Measurements from ENCODE around the gene TAAR9.
"Not testable (repeated sequence)": the region's sequence is repeated elsewhere in the genome, so short reads cannot be mapped to it uniquely, and the experiment has no call there.

TAAR9 gene

GRCh38 chr6:132512638-132513632 is 25.1 kb upstream of the TAAR9 start, which contains the start of gene STX7:
TSS of gene STX7 (minus strand) at chr6:132513116. CDS start at chr6:132503530, 9,586 bp downstream.
- in situ Hi-C loops (cut with MboI; ENCODE audit: low sequenced_read_pairs), result loop anchor here (25.0 kb wide), 1 partner anchor 601 kb away; no protein-coding TSS in a partner anchor

GRCh38 chr6:132513831-132514545 is 24.1 kb upstream of the TAAR9 start:
- in situ Hi-C loops (cut with MboI; ENCODE audit: low sequenced_read_pairs), result loop anchor here (25.0 kb wide), 1 partner anchor 602 kb away; no protein-coding TSS in a partner anchor

- in situ Hi-C loops (cut with MboI; ENCODE audit: low sequenced_read_pairs), result loop anchor here (25.0 kb wide), 1 partner anchor 603 kb away; no protein-coding TSS in a partner anchor
Observed at GRCh38 chr6:132515386-132515785, 22.7 kb upstream of the TAAR9 start.

GRCh38 chr6:132520953-132521352 is 17.1 kb upstream of the TAAR9 start:
- in situ Hi-C loops (cut with MboI; ENCODE audit: low sequenced_read_pairs), result loop anchor here (25.0 kb wide), 1 partner anchor 609 kb away; no protein-coding TSS in a partner anchor

GRCh38 chr6:132524646-132525045 is 13.4 kb upstream of the TAAR9 start:
- in situ Hi-C loops (cut with MboI; ENCODE audit: low sequenced_read_pairs), result loop anchor here (25.0 kb wide), 1 partner anchor 612 kb away; no protein-coding TSS in a partner anchor

- in situ Hi-C loops (cut with MboI; ENCODE audit: low sequenced_read_pairs), result no loop called here
Observed at GRCh38 chr6:132525866-132526265, 12.2 kb upstream of the TAAR9 start.

GRCh38 chr6:132526461-132526860 is 11.6 kb upstream of the TAAR9 start:
- in situ Hi-C loops (cut with MboI; ENCODE audit: low sequenced_read_pairs), result no loop called here

DNA sequence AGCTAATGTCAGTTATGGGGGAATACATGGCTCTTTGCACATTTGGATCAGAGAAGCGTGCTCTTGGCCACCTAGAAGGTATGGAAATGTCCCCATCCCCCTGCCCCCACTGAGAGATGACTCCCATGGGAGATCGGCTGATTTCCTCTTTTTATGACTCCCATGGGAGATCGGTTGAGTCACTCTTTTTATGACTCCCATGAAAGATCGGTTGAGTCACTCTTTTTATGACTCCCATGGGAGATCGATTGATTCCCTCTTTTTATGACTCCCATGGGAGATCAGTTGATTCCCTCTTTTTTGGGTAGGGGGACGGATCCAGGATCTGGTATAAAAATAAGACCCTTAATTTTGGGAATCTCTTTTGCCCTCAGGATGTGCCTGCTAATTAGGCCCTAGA is 10.3 kb upstream of the TAAR9 start:
- in situ Hi-C loops (cut with MboI; ENCODE audit: low sequenced_read_pairs), result no loop called here

- in situ Hi-C loops (cut with MboI; ENCODE audit: low sequenced_read_pairs), result no loop called here
Observed at GRCh38 chr6:132530293-132530974, 7.6 kb upstream of the TAAR9 start.

DNA sequence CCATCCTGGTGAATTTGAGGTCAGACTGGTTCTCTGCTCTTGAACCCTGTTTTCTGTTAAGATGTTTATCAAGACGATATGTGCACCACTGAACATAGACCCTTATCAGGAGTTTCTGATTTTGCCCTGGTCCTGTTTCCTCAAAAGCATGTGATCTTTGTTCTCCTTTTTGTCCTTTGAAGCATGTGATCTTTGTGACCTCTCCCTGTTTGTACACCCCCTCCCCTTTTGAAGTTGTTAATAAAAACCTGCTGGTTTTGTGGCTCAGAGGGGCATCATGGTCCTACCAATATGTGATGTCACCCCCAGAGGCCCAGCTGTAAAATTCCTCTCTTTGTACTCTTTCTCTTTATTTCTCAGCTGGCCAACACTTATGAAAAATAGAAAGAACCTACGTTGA is 3.5 kb upstream of the TAAR9 start:
- in situ Hi-C loops (cut with MboI; ENCODE audit: low sequenced_read_pairs), result not testable (repeated sequence)

- in situ Hi-C loops (cut with MboI; ENCODE audit: low sequenced_read_pairs), result no loop called here
Observed at GRCh38 chr6:132537145-132537544, 932 bp upstream of the TAAR9 start.

DNA sequence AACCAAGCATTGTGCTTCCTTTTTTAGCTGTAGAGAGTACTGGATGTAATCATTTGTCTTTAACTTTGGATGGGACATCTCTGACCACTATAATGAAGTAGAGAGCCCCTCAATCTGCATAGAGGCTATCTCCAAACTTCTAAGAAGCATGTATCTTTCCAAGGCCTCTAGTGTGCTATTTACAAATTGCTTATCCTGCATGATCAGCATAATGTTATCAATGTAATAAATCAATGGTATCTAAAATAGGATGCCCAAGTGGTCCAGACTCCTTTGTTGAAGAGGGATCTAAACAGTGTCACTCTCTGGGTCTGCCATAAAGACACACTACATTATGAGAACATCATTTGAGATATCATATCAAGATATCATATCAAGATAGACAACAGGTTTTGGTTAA is 6.7 kb downstream of the TAAR9 start:
- in situ Hi-C loops (cut with MboI; ENCODE audit: low sequenced_read_pairs), result no loop called here

DNA sequence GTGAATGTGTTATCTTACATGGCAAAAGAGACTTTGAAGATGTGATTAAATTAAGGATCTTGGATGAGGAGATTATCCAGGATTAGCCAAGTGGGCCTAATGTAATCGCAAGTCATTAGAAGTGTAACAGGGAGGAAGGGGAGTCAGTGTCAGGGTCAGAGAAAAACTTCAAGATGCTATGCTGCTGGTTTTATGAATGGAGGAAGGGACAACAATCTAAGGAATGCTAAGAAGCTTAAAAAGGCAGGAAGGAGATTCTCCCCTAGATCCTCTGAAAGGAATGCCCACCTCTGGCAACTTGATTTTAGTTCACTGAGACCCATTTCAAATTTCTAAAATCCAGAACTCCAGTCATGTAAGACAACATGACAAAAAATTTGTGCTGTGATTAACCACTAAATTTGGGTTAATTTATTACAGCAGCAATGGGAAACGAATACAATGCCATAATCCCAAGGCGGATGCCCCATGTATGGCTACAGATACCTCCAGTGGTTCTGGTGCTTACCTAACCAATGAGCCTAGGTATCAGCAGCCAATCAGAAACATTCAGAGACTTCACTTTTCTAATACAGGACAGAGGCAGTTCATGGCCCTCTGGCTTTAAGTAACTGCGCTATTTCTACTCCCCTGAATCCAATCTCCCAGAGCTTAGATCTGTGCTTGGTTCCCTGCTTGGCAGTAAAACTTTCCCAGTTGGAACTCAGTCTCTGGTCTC is 10.8 kb downstream of the TAAR9 start:
- in situ Hi-C loops (cut with MboI; ENCODE audit: low sequenced_read_pairs), result no loop called here

DNA sequence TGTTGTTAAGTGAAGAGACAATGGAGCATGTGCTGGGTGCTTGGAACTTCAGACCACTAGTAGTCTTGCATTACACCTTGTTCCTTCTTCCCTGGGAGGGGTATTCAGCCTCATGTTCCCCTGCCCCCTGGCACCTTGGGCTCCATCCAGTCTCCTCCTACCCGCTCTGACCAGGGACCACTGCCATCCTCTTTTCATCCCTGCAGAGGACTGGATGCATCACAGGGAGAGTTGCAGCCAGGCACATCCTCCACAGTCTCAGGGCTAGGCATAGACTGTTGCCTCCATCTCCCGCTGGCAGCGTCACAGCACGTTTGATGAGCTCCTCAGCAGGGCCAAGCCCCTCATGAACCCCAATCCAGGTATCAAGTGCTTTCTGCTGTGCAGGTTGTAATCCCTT is 13.1 kb downstream of the TAAR9 start:
- in situ Hi-C loops (cut with MboI; ENCODE audit: low sequenced_read_pairs), result no loop called here

DNA sequence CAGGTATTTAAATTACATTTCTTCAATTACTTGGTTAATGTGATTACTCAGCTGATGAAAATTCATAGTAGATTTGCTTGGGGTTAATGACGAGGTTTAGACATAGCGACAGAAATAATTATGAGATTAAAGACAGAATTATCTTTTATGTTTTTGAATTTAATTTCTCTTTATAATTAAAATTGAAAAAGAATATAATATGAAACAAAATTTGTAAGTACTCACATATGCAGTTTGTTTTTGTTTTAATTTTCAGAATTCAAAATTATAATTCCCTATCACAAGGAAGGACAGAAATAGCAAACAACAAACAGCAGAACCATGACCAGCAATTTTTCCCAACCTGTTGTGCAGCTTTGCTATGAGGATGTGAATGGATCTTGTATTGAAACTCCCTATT is 14.3 kb downstream of the TAAR9 start, which contains the start of gene TAAR8:
Gene TAAR8 (plus strand): TSS at position 301 of the 400 bp plus-strand sequence. CDS start 21 bp downstream, at position 322.
- in situ Hi-C loops (cut with MboI; ENCODE audit: low sequenced_read_pairs), result no loop called here

DNA sequence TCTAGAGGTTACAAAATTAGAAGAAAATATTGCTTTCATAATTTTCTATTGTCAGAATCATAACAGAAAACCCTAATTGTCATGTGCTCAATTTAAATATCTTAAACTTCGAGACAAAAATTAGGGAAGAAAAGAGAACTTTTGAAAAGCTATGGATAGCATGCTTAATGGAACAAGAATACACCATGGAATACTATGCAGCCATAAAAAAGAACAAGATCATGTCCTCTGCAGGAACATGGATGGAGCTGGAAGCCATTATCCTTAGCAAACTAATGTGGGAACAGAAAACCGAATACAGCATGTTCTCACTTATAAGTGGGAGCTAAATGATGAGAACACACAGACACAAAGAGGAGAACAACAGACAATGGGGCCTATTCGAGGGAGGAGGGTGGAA is 22.0 kb downstream of the TAAR9 start:
- in situ Hi-C loops (cut with MboI; ENCODE audit: low sequenced_read_pairs), result not testable (repeated sequence)

GRCh38 chr6:132566404-132566803 is 28.3 kb downstream of the TAAR9 start:
- in situ Hi-C loops (cut with MboI; ENCODE audit: low sequenced_read_pairs), result no loop called here

DNA sequence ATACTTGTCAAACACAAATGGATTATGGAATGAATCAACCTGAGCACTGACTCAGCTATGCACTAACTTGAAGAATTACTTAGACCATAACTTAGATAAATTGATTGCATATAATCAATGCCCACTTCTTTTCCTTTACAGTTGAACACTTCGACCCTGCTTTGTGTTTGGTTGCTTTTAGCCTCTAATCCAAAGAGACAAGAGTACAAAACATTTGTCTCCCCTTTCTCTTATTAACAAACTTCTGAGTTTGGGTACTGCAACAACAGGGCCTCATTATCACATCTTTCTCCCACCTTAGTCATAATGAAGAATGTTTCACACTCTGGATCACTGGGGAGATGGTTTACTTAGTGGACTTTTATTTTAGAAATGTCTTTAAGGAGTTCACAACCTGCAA is 29.5 kb downstream of the TAAR9 start:
- in situ Hi-C loops (cut with MboI; ENCODE audit: low sequenced_read_pairs), result no loop called here

DNA sequence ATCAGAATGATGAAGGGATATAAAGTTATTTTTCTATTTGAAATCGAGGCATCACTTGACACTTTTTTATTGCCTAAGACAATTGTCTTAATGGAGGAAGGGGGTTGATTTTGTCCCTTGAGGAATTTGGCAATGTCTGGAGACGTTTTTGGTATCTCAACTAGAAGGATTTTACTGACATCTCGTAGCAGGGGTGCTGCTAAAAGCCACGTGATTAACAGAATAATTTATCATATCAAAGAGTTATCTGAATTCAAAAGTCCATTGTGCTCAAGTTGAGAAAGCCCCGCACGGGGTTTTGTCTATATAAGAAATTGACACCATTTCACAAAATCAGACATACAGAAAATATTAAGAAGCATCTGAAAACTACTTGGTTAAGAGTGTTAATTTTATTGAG is 30.5 kb downstream of the TAAR9 start:
- in situ Hi-C loops (cut with MboI; ENCODE audit: low sequenced_read_pairs), result no loop called here

GRCh38 chr6:132569170-132569569 is 31.1 kb downstream of the TAAR9 start:
- in situ Hi-C loops (cut with MboI; ENCODE audit: low sequenced_read_pairs), result no loop called here

All from HL-60/S4 treated with phorbol 12-myristate 13-acetate at 8.2 ng/mL for 4 days and 3 days (cell line).